ENCODE results near the gene UBQLNL. TPM values are rescaled to one million over a fixed set of nuclear protein-coding genes. Genes with fewer than 3 reads are reported as not detected.

The UBQLNL gene, protein sequence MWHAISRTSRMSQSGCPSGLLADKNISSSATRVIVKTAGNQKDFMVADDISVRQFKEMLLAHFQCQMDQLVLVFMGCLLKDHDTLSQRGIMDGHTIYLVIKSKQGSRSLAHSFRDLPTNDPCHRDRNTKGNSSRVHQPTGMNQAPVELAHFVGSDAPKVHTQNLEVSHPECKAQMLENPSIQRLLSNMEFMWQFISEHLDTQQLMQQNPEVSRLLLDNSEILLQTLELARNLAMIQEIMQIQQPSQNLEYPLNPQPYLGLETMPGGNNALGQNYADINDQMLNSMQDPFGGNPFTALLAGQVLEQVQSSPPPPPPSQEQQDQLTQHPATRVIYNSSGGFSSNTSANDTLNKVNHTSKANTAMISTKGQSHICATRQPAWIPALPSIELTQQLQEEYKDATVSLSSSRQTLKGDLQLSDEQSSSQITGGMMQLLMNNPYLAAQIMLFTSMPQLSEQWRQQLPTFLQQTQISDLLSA
- total RNA-seq, result under 1 TPM in 1 of 2 donors, not detected in 1; 0.22 TPM

DNA sequence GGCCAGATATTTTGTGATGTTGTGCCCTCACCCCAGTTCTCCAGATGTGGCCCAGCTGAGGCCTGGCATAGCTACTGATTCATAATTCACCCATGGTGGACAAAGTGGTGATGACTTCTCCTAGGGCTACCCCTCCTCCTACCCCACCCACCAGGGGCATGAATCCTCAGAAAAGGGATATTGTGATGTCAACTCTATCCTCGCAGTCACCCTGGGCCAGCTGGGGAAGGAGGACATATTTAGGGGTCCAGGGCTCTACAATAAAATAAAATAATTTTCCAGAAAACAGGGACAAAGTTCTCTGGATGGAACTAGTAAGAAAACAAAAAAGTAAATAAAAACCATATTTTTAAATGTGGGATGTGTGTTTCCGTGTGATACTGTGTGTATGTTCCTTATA lies at the start of gene UBQLNL:
TSS of gene UBQLNL (minus strand) at position 101 of the 400 bp plus-strand sequence. CDS start 258 bp downstream, outside the sequence.
- H3K4me1 ChIP-seq, result no peaks in the 10 kb centered on the region
- H3K27me3 ChIP-seq, result no peaks in the 10 kb centered on the region
- no peak within 1 kb of the TSS for H3K9ac ChIP-seq (ENCODE audit: low read depth in 2 of 2, low read length in 2 of 2)
- TF ChIP-seq, protein P1, sequence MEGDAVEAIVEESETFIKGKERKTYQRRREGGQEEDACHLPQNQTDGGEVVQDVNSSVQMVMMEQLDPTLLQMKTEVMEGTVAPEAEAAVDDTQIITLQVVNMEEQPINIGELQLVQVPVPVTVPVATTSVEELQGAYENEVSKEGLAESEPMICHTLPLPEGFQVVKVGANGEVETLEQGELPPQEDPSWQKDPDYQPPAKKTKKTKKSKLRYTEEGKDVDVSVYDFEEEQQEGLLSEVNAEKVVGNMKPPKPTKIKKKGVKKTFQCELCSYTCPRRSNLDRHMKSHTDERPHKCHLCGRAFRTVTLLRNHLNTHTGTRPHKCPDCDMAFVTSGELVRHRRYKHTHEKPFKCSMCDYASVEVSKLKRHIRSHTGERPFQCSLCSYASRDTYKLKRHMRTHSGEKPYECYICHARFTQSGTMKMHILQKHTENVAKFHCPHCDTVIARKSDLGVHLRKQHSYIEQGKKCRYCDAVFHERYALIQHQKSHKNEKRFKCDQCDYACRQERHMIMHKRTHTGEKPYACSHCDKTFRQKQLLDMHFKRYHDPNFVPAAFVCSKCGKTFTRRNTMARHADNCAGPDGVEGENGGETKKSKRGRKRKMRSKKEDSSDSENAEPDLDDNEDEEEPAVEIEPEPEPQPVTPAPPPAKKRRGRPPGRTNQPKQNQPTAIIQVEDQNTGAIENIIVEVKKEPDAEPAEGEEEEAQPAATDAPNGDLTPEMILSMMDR (IDR thresholded peaks at IDR 0.05), result no peak
- no peak within 1 kb of the TSS for H3K27ac ChIP-seq
- DNase-seq, result no peak
- intact Hi-C loops (cut with DNase I), result no loop called here
- no peak within 1 kb of the TSS for H3K4me3 ChIP-seq
- no peaks in the 10 kb centered on the region for H3K36me3 ChIP-seq
- H3K9me3 ChIP-seq, result no peaks in the 10 kb centered on the region

DNA sequence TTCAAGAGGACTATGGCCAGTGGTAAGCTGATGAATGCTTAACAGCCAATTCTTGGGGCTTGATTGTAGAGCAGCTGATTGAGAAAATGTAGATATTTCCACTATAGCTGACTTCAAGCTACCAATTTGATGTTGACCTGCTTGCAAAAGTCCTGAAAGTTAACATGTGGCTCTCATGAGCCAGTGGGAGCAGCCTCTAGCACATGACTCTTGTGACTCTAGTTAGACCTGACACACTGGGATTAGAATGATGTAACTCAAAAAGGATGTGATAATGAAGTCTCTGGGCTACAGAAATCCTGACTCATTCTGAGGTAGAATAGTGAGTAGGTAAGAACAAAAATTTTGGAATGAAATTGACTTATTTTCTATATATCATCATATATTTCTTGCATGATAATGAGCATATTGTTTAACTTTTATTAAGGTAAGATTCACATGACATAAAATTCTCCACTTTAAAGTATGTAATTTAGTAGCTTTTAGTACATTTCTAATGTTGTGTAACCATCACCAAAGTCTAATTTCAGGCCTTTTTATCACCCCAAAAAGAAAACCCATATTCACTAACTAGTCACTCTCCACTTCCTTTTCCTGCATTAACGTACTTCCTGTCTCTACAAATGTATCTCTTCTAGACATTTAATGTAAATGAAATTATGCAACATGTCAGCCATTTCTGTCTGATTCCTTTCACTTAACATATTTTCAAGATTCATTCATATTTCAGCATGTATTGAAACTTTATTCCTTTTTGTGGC lies 47.9 kb upstream of the UBQLNL start:
- TF ChIP-seq, protein P1 (IDR thresholded peaks at IDR 0.05), result no peak
- Histone ChIP-seq H3K4me3 (no peak overlapping the region), H3K9me3 (no peaks in the 10 kb centered on the region), H3K4me1 (no peaks in the 10 kb centered on the region), H3K27me3 (no peaks in the 10 kb centered on the region), H3K27ac (no peak overlapping the region), H3K36me3 (no peaks in the 10 kb centered on the region), H3K9ac (ENCODE audit: low read depth in 2 of 2, low read length in 2 of 2) (no peak overlapping the region)
- DNase-seq, result no peak
- intact Hi-C loops (cut with DNase I), result no loop called here

DNA sequence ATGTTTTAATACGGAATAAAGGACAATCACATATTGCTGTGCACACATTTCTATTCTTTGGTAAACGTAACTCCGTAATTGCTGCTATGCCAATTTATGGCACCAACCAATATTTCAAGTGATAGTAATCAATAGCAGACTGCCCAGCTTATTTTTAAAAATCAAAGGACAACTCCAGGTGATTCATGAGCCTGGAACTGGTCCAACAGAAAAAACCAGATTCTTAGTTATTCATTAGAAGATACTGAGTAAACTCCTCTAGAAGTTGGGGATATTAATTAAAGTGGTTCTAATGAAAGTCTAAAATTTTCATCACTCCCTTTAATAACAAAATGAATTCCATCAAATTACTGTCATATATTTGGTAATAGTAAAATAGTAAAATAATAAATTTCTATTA lies 41.3 kb upstream of the UBQLNL start:
- no peaks in the 10 kb centered on the region for H3K27me3 ChIP-seq
- H3K9me3 ChIP-seq, result no peaks in the 10 kb centered on the region
- TF ChIP-seq, protein P1 (IDR thresholded peaks at IDR 0.05), result no peak
- no peak overlapping the region for H3K9ac ChIP-seq (ENCODE audit: low read depth in 2 of 2, low read length in 2 of 2)
- no peaks in the 10 kb centered on the region for H3K4me1 ChIP-seq
- DNase-seq, result no peak
- no peak overlapping the region for H3K4me3 ChIP-seq
- intact Hi-C loops (cut with DNase I), result no loop called here
- H3K36me3 ChIP-seq, result no peaks in the 10 kb centered on the region
- H3K27ac ChIP-seq, result no peak overlapping the region

DNA sequence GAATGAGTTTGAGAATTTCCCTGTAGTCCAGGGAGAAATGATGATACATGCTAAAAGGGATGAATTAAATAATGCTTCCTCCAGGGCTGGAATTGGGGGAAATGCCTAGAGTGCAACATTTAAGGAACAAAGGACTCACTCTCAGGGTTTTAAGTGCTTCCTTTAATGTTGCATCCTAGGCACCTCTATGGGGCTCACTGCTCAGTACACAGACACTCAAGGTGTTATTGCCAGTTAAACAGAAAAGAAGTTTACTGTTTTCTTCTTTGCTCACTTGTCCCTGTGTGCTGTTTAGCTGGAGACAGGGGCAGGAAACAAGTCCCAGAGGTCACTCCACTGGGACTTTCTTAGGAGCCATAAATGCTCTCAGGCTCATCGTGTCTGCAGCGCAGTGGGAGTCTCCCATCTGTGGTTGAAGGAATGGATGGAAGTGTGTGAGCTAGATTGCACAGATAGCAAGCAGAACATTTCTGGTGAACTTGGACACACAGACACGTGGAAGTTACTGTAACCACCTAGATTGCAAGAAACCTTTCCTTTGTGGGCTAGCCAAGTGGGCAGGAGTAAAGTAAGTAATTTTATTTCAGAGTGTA lies 40.2 kb upstream of the UBQLNL start:
- H3K4me3 ChIP-seq, result no peak overlapping the region
- H3K27me3 ChIP-seq, result no peaks in the 10 kb centered on the region
- no peak overlapping the region for H3K27ac ChIP-seq
- intact Hi-C loops (cut with DNase I), result no loop called here
- H3K4me1 ChIP-seq, result no peaks in the 10 kb centered on the region
- H3K9me3 ChIP-seq, result no peaks in the 10 kb centered on the region
- TF ChIP-seq, protein P1 (IDR thresholded peaks at IDR 0.05), result no peak
- no peaks in the 10 kb centered on the region for H3K36me3 ChIP-seq
- no peak for DNase-seq
- H3K9ac ChIP-seq (ENCODE audit: low read depth in 2 of 2, low read length in 2 of 2), result no peak overlapping the region

DNA sequence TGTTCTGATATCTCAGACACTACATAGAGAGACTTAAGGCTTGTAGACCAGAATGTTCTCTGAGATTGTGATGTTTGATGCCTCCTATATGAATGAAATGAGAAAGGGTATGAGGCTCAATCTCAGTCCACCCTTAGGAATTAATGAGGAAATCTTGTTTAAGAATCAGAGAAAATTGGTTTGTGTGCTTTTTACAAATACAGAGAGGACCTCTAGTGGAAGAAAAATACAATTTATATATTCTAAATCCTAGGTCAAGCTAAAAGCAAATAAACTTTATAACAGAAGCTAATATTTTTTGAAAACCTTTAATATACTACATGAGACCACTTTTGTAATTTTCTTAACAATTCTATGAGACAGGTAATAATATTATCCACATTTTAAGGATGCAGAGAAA lies 36.8 kb upstream of the UBQLNL start:
- Histone ChIP-seq H3K27me3 (no peaks in the 10 kb centered on the region), H3K9me3 (no peaks in the 10 kb centered on the region), H3K36me3 (no peaks in the 10 kb centered on the region), H3K4me1 (no peaks in the 10 kb centered on the region), H3K9ac (ENCODE audit: low read depth in 2 of 2, low read length in 2 of 2) (no peak overlapping the region), H3K4me3 (no peak overlapping the region), H3K27ac (no peak overlapping the region)
- intact Hi-C loops (cut with DNase I), result no loop called here
- no peak for DNase-seq
- TF ChIP-seq, protein P1 (IDR thresholded peaks at IDR 0.05), result no peak
